Lower leg skin (tissue), 4 donors: ENCODE measurements around the gene ROR2. TPM values are rescaled to one million over a fixed set of nuclear protein-coding genes. Genes with fewer than 3 reads are reported as not detected.

ENCODE experiments used
- DNase-seq, 2 donors: peaks; one replicate each; pipeline ENCODE4 v3.0.0-alpha.2; 2019; ENCODE audit warnings: low spot score in 2 of 2
- H3K4me3 ChIP-seq: fragments of 200-600 bp; sonication (generic); 2 replicates; pipeline ENCODE4 v1.5.1; 2017; ENCODE audit warnings: mild to moderate bottlenecking, low read depth; ENCODE audit not compliant: poor library complexity, severe bottlenecking
- POLR2A ChIP-seq, 2 donors: fragments of 450-650 bp; IDR thresholded peaks; one replicate each; pipeline ENCODE4 v1.6.1; 2016 to 2017; ENCODE audit warnings: antibody characterized with exemption in 2 of 2, mild to moderate bottlenecking in 1 of 2, moderate library complexity in 1 of 2
- WGBS, 2 donors: methylation state at CpG; one replicate each; pipeline ENCODE4 v1.1.5; 2018; 5-methylcytosine and 5-hydroxymethylcytosine counted together
- intact Hi-C: fragments of 100-400 bp; cut with DNase I; formaldehyde crosslinking; loops from one replicate; pipeline ENCODE4 v1.15.0; 2023; ENCODE audit warnings: low total_unique reads
- total RNA-seq, 4 donors: library from RNA; depleted of rRNA; stranded (reverse); fragments of >200 nt; gene quantifications; one replicate each; pipeline ENCODE4 v1.1.0, GENCODE V29; 2016
- TF ChIP-seq, protein P1 (sequence below), 3 donors: fragments of 450-650 bp; IDR thresholded peaks; one replicate each; pipeline ENCODE4 v1.5.1; 2016; ENCODE audit warnings: antibody characterized with exemption in 3 of 3, mild to moderate bottlenecking in 3 of 3, moderate library complexity in 2 of 3

The ROR2 gene
- total RNA-seq, 4 donors from 2014 or later = 2.3 to 8.7 (median 5.8) TPM

DNA sequence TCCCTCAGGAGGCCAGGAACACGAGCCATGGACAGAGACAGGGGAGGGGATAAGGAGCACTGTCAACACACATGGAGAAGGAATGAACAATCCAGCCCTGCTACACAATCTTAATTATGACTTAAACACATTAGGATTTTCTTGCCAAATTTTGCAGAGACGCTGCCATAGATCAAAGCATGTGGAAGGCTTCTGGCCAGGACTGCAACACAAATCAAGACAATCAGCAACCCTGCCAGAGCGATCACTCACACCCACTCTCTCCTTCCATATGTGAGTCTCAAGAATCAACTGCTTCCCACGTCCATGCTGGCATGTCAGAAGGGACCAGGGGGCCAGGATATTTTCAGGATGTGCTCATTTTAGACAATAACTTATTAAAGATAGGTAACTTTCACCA is 85.6 kb downstream of the ROR2 start:
- no peak overlapping the region for H3K4me3 ChIP-seq
- no peak for TF ChIP-seq POLR2A (IDR thresholded peaks at IDR 0.05)
- TF ChIP-seq, protein P1, sequence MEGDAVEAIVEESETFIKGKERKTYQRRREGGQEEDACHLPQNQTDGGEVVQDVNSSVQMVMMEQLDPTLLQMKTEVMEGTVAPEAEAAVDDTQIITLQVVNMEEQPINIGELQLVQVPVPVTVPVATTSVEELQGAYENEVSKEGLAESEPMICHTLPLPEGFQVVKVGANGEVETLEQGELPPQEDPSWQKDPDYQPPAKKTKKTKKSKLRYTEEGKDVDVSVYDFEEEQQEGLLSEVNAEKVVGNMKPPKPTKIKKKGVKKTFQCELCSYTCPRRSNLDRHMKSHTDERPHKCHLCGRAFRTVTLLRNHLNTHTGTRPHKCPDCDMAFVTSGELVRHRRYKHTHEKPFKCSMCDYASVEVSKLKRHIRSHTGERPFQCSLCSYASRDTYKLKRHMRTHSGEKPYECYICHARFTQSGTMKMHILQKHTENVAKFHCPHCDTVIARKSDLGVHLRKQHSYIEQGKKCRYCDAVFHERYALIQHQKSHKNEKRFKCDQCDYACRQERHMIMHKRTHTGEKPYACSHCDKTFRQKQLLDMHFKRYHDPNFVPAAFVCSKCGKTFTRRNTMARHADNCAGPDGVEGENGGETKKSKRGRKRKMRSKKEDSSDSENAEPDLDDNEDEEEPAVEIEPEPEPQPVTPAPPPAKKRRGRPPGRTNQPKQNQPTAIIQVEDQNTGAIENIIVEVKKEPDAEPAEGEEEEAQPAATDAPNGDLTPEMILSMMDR (IDR thresholded peaks at IDR 0.05) = no peak
- intact Hi-C loops = no loop called here
- no peak for DNase-seq
- WGBS, 2 donors = 25 to 33% methylated on average over 4 of the region's 4 CpGs

DNA sequence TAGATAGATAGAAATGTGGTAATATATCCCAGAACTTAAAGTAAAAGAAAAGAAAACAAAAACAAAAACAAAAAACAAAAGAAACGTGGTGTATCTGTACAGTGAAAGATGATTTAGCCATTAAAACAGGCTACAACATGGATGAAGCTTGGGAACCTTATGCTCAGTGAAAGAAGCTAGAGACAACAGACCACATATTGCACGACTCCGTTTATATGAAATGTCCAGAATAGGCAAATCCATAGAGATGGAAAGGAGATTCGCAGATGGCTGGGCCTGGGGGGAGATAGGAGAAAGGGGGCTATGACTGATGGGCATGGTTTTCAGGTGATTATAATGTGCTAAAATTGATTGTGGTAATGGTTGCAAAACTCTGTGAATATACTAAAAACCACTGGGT is 86.6 kb downstream of the ROR2 start:
- no peak overlapping the region for H3K4me3 ChIP-seq
- intact Hi-C loops = no loop called here
- TF ChIP-seq, protein P1 (IDR thresholded peaks at IDR 0.05) = no peak
- no peak for TF ChIP-seq POLR2A (IDR thresholded peaks at IDR 0.05)
- WGBS, 2 donors = 80 to 92% methylated on average over 4 of the region's 4 CpGs
- DNase-seq = no peak

DNA sequence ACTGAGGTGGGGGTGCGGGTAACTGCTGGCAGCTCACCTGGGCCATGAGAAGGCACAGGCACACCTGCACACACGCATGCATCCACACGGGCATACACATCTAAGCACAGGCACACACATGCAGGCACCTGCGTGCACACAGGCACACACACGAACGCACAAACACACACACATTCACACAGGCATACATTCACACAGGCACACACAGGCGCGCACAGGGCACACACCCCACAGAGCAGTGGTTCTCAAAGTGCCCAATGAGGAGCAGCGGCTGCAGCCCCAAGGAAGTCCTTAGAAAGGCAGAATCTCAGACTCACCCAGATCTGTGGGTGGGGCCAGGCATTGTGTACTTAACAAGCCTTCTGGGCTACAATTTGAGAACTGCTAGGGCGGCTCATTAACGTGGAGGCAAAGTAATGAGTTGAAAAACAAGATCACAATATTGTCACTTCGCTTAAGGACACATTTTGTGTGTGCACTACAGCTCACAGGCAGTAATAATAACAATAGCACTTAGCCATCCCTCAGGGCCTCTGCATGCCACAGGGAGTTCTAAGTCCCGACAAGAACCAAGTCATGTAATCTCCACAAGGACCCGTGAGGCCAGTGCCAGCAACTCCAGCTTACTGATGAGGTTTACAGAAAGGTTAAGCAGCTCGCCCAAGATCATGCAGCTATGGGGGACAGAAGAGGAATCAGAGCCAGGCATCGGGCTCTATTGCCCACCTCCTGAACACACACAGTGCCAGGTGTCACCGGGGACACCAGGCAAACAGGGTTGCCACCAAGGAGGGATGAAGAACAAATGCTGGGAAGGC is 91.6 kb downstream of the ROR2 start:
- TF ChIP-seq, protein P1 (IDR thresholded peaks at IDR 0.05) = no peak
- TF ChIP-seq POLR2A (IDR thresholded peaks at IDR 0.05) = no peak
- WGBS, 2 donors = 82% methylated on average over 17 of the region's 17 CpGs
- no peak for DNase-seq
- no peak overlapping the region for H3K4me3 ChIP-seq
- intact Hi-C loops = no loop called here

DNA sequence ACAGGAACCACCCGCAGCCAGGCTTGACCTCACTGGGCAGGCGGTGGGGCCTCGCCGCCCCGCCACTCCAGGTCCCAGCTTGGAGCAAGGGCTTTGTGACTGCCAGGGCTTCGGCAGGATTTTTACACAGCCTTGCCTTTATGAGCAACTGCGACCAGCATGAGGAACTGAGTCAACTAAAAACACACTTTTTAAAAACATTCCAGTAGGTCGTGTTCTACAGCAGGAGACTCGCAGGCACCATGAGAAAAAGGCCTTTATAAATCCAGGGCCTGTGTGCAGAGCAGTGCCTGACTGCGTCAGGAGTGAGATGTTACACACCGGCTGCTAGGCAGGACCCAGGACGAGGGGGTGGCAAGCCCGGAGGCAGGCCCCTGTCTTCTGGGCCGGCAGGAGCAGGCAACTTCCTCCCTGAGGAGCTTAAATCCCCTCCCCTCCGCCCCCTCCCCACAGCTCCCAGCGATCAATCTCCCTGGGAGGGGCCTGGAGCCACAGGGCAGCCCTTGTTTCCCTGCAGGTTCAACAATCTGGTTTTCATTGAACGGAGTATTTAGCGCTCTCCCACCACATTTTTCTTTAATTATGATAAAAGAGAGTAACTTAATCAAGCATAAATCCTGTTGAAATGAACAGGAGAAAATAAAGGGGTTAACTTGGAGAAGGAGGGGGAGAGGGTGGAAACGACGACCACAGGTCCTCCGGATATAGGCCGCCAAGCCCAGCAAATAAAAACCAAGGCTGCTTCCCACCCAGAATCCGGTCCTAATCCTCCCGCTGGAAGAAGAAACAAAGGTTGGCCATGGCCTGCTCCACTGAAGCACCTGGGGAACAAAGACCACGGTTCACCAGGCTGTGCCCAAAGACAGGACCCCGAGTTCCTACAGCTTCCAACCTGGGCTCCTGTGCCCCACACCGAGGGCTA is 92.5 kb downstream of the ROR2 start:
- H3K4me3 ChIP-seq = no peak overlapping the region
- intact Hi-C loops = no loop called here
- TF ChIP-seq, protein P1 (IDR thresholded peaks at IDR 0.05) = no peak
- no peak for TF ChIP-seq POLR2A (IDR thresholded peaks at IDR 0.05)
- DNase-seq = no peak
- WGBS, 2 donors = 76 to 77% methylated on average over 24 to 27 of the region's 27 CpGs

DNA sequence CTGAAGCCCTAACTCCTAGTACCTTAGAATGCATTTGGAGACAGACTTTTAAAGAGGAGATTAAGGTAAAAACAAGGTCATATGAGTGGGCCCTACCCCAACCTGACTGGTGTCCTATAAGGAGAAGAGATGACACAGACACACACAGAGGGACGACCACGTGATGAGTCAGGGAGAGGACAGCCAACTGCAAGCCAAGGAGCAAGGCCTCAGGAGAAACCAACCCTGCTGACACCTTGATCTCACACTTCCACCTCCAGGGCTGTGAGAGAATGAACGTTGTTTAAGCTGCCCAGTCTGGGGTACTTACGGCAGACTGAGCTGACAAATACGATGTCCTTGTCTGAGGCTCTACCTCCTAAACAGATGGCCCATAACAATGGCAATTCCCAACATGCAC is 93.6 kb downstream of the ROR2 start:
- no peak overlapping the region for H3K4me3 ChIP-seq
- WGBS, 2 donors = 75 to 77% methylated on average over 5 of the region's 5 CpGs
- intact Hi-C loops = no loop called here
- TF ChIP-seq, protein P1 (IDR thresholded peaks at IDR 0.05) = no peak
- TF ChIP-seq POLR2A (IDR thresholded peaks at IDR 0.05) = no peak
- DNase-seq = peak in 1 of 2 donors; percentile 20
